Mammary epithelial cell (primary cell): ENCODE data around the gene RPE65.

Experiments
- CTCF ChIP-seq, 2 donors: IDR thresholded peaks in 1 of 2; conservative IDR thresholded peaks in 1 of 2; 2 replicates each; pipeline ENCODE4 v1.5.1; 2011 to 2012; ENCODE audit warnings: inconsistent platforms in 2 of 2, low read length in 2 of 2, mild to moderate bottlenecking in 2 of 2, control low read depth in 1 of 2, low read depth in 1 of 2; ENCODE audit not compliant: insufficient read depth in 1 of 2; ENCODE audit errors: extremely low read depth in 1 of 2
- EZH2 ChIP-seq: IDR thresholded peaks from 2 replicates; pipeline ENCODE4 v1.6.1; 2012; ENCODE audit warnings: low read length, inconsistent platforms, borderline replicate concordance

- no peak for TF ChIP-seq EZH2
- peak; percentile 68 to 73 for TF ChIP-seq CTCF (conservative IDR thresholded peaks at IDR 0.05 in 1 of 2, IDR thresholded peaks at IDR 0.05 in 1 of 2; ENCODE audit: extremely low read depth in 1 of 2, insufficient read depth in 1 of 2, low read depth in 1 of 2, low read length in 2 of 2)
Observed at GRCh38 chr1:68470388-68470970, 20.7 kb upstream of the RPE65 start.
